ENCODE data around the gene TMIGD3.
A peak's percentile ranks its signal among the peaks of the same experiment; 100 is the strongest.

Gene TMIGD3

DNA sequence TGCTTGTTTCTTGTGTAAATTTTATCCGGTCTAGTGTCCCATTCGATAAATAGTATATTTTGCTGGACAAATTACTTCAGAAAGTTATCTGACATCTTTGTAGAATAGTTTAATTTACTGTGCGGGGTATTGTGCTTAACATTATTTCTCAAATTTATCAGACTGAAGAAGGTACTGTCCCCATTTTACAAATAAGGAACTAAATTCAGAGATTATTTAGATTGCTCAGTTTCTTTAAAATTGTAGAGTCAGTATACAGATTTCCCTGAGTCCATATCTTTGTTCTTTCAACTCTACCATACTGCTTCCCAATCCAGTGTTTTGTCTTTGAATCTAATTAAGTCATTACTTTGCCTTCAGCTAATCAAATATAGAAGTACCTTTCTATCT is 47.8 kb downstream of the TMIGD3 start:
- H3K9me2 ChIP-seq (replicated peaks; ENCODE audit: control insufficient read depth, low read length): no peaks in the 10 kb centered on the region
- H3F3A ChIP-seq (ENCODE audit: control insufficient read depth, insufficient read depth): no peaks in the 10 kb centered on the region
- H3K27ac ChIP-seq (ENCODE audit: low read depth, low read length): no peak overlapping the region
- no peak overlapping the region for H3K4me2 ChIP-seq (ENCODE audit: low read length)
- peaks cover 10% of the 10 kb centered on the region; the same call in 1 of the 2 replicates for H4K20me1 ChIP-seq (ENCODE audit: control insufficient read depth, insufficient read depth, low read depth, low read length)
- H3K4me1 ChIP-seq (ENCODE audit: control insufficient read depth, low read length): peaks cover 25% of the 10 kb centered on the region
- H3K4me3 ChIP-seq (ENCODE audit: low read length): no peak overlapping the region
- H3K27me3 ChIP-seq (ENCODE audit: control insufficient read depth, low read length): no peaks in the 10 kb centered on the region
- no peak for TF ChIP-seq CTCF (IDR thresholded peaks at IDR 0.05; ENCODE audit: low read depth, low read length, poor library complexity, severe bottlenecking)
- no peak for TF ChIP-seq EZH2phosphoT487 (IDR thresholded peaks at IDR 0.05; ENCODE audit: borderline replicate concordance, low read length)
- no peaks in the 10 kb centered on the region for H3K9me3 ChIP-seq (ENCODE audit: control insufficient read depth, insufficient read depth, low read length)
- peaks cover 60% of the 10 kb centered on the region for H3K79me2 ChIP-seq (ENCODE audit: control insufficient read depth, low read length)
- H3K36me3 ChIP-seq (ENCODE audit: control insufficient read depth, low read length): peaks cover 94% of the 10 kb centered on the region

DNA sequence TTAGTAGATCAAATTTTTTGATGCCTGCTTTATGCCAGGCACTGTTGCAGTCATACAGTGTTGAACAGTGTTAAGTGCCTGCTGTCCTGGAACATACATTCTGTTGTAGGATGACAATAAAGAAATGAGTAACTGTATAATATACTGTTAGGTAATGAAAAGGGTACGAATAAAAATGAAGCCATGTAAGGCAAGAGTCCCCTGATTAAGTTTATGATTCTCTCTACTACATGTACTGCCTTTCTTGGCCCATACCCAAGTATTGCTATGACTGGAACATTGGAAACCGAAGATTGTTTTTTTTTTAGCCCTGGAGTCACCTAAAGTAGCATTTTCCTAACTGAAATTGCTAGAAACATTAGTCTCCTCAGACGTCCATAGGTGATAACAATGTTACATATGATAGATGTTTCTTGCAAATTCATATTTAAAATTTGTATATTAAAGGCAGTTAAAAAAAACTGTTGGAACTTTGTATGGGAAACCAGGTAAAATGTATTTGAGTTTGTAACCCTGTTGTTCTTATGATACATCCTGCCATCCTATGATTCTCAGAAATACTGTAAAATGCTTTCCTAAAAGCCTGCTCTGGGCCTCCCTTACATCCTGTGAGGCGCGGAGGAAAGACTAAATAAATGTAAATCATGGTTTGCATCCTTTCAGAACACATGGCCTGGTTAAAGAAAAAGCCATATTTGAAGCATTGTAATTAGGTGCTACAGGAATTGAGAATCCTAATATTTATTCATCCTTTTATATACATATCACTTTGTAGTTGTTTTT is 48.4 kb downstream of the TMIGD3 start:
- peaks cover 31% of the 10 kb centered on the region for H3K4me1 ChIP-seq (ENCODE audit: control insufficient read depth, low read length)

DNA sequence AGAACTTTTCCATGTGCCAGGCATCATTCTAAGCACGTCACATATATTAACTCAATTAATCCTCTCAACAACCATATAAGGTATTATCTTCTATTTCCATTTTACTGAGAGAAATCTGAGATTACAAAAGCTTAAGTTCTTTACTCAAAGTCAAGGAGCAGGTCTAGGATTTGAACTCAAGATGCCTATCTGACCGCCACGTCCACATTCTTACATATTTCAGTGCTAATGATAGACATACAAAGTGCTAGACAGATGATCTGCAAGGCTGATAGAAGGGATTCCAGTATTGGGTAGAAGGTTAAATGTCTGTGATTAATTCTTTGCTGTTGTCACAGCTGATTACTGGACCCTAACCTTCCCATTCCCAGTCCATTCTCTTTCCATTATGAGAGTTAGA is 49.7 kb downstream of the TMIGD3 start:
- Histone ChIP-seq H3K9me3 (ENCODE audit: control insufficient read depth, insufficient read depth, low read length) (no peaks in the 10 kb centered on the region), H3K27ac (ENCODE audit: low read depth, low read length) (no peak overlapping the region), H3K4me2 (ENCODE audit: low read length) (0 out of 2 replicates have a peak overlapping the region, but pooled peaks have one; percentile 0), H3K36me3 (ENCODE audit: control insufficient read depth, low read length) (peaks cover 83% of the 10 kb centered on the region), H3K79me2 (ENCODE audit: control insufficient read depth, low read length) (peaks cover 78% of the 10 kb centered on the region), H3K4me3 (ENCODE audit: low read length) (no peak overlapping the region), H3K27me3 (ENCODE audit: control insufficient read depth, low read length) (no peaks in the 10 kb centered on the region), H3F3A (ENCODE audit: control insufficient read depth, insufficient read depth) (no peaks in the 10 kb centered on the region), H4K20me1 (ENCODE audit: control insufficient read depth, insufficient read depth, low read depth, low read length) (peaks cover 10% of the 10 kb centered on the region; the same call in 1 of the 2 replicates), H3K4me1 (ENCODE audit: control insufficient read depth, low read length) (peaks cover 31% of the 10 kb centered on the region), H3K9me2 (replicated peaks; ENCODE audit: control insufficient read depth, low read length) (no peaks in the 10 kb centered on the region)
- TF ChIP-seq EZH2phosphoT487 (IDR thresholded peaks at IDR 0.05; ENCODE audit: borderline replicate concordance, low read length) (no peak), CTCF (IDR thresholded peaks at IDR 0.05; ENCODE audit: low read depth, low read length, poor library complexity, severe bottlenecking) (no peak)

More for the DNA sequence above, 48.4 kb downstream of the TMIGD3 start:
- peaks cover 66% of the 10 kb centered on the region for H3K79me2 ChIP-seq (ENCODE audit: control insufficient read depth, low read length)
- no peaks in the 10 kb centered on the region for H3K9me2 ChIP-seq (replicated peaks; ENCODE audit: control insufficient read depth, low read length)
- H3K36me3 ChIP-seq (ENCODE audit: control insufficient read depth, low read length): peaks cover 96% of the 10 kb centered on the region
- H3K4me2 ChIP-seq (ENCODE audit: low read length): no peak overlapping the region
- H4K20me1 ChIP-seq (ENCODE audit: control insufficient read depth, insufficient read depth, low read depth, low read length): peaks cover 10% of the 10 kb centered on the region; the same call in 1 of the 2 replicates
- H3K9me3 ChIP-seq (ENCODE audit: control insufficient read depth, insufficient read depth, low read length): no peaks in the 10 kb centered on the region
- TF ChIP-seq CTCF (IDR thresholded peaks at IDR 0.05; ENCODE audit: low read depth, low read length, poor library complexity, severe bottlenecking) (no peak), EZH2phosphoT487 (IDR thresholded peaks at IDR 0.05; ENCODE audit: borderline replicate concordance, low read length) (no peak)
- H3K27ac ChIP-seq (ENCODE audit: low read depth, low read length): no peak overlapping the region
- no peak overlapping the region for H3K4me3 ChIP-seq (ENCODE audit: low read length)
- no peaks in the 10 kb centered on the region for H3F3A ChIP-seq (ENCODE audit: control insufficient read depth, insufficient read depth)
- no peaks in the 10 kb centered on the region for H3K27me3 ChIP-seq (ENCODE audit: control insufficient read depth, low read length)
